Measurements from ENCODE around the gene TUBB2B. TPM values are rescaled to one million over a fixed set of nuclear protein-coding genes. Genes with fewer than 3 reads are reported as not detected.
A peak's percentile ranks its signal among the peaks of the same experiment; 100 is the strongest.
"Not testable (repeated sequence)": the region's sequence is repeated elsewhere in the genome, so short reads cannot be mapped to it uniquely, and the experiment has no call there.

TUBB2B gene
- total RNA-seq, 2 donors from 2014 or later, result 253 to 304 TPM

DNA sequence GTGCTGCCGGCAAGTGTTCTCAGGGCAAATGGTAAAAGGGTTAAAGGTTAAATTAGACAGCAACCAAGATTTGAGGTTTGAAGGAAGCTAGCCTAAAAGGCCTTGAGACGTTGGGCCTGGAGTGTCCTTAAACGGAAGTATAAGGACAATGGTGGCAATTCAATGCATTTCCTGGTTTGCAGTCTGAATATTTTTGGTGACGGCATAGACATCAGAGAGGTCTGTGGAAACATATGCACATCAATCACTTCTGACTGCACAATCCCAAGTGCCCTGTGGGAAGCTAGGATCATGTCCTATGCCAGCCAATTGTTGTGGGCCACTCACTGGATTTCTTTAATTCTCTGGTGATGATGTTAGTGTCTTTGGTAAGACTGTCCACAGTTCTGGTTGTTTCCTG lies 44.4 kb downstream of the TUBB2B start:
- Histone ChIP-seq H3K27ac (ENCODE audit: low read depth, low read length) (no peak overlapping the region), H3K4me3 (ENCODE audit: low read length) (peak overlapping the region; percentile 39), H3K36me3 (ENCODE audit: control insufficient read depth, insufficient read depth, low read length) (no peaks in the 10 kb centered on the region), H3K9me3 (ENCODE audit: control insufficient read depth, low read length) (peaks cover 8% of the 10 kb centered on the region), H3K9ac (ENCODE audit: extremely low read depth, low read length, poor library complexity, severe bottlenecking) (no peak overlapping the region), H3K4me1 (ENCODE audit: control insufficient read depth, insufficient read depth, low read length) (peaks cover 4% of the 10 kb centered on the region), H3K27me3 (ENCODE audit: control insufficient read depth, insufficient read depth, low read length, poor library complexity, severe bottlenecking) (no peaks in the 10 kb centered on the region)
- no peak for DNase-seq
- Mint-ChIP-seq H3K4me3 (no peak overlapping the region), H3K36me3 (ENCODE audit: low read depth) (no peaks in the 10 kb centered on the region), H3K27me3 (ENCODE audit: insufficient read depth) (no peaks in the 10 kb centered on the region), H3K27ac (no peak overlapping the region), H3K4me1 (peaks cover 11% of the 10 kb centered on the region), H3K9me3 (peaks cover 11% of the 10 kb centered on the region)
- WGBS, 2 experiments (ENCODE audit: insufficient coverage in 1 of 2, insufficient read length in 1 of 2), result 71 to 95% methylated on average over 4 of the region's 4 CpGs
- TF ChIP-seq, protein P1, sequence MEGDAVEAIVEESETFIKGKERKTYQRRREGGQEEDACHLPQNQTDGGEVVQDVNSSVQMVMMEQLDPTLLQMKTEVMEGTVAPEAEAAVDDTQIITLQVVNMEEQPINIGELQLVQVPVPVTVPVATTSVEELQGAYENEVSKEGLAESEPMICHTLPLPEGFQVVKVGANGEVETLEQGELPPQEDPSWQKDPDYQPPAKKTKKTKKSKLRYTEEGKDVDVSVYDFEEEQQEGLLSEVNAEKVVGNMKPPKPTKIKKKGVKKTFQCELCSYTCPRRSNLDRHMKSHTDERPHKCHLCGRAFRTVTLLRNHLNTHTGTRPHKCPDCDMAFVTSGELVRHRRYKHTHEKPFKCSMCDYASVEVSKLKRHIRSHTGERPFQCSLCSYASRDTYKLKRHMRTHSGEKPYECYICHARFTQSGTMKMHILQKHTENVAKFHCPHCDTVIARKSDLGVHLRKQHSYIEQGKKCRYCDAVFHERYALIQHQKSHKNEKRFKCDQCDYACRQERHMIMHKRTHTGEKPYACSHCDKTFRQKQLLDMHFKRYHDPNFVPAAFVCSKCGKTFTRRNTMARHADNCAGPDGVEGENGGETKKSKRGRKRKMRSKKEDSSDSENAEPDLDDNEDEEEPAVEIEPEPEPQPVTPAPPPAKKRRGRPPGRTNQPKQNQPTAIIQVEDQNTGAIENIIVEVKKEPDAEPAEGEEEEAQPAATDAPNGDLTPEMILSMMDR (conservative IDR thresholded peaks at IDR 0.05), result no peak

DNA sequence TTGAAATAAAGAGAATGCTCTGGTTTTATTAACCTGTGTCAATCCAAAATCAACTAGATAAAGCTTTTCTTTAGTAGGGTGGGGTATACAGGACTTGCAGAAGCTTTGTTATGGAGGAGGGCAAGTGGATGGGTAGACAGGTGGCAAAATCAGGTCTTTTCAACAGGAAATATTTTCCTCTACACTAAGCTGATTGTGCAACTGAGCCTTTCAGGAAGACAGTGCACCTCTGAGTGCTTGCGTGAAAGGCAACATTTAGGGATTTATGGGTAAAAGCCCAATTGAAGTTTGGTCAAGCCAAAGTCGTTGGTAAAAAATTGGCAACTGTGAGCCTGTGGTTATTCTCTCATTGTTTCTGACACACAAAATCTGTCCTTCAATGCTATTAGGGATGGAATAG lies 46.3 kb downstream of the TUBB2B start:
- TF ChIP-seq, protein P1 (conservative IDR thresholded peaks at IDR 0.05), result no peak

DNA sequence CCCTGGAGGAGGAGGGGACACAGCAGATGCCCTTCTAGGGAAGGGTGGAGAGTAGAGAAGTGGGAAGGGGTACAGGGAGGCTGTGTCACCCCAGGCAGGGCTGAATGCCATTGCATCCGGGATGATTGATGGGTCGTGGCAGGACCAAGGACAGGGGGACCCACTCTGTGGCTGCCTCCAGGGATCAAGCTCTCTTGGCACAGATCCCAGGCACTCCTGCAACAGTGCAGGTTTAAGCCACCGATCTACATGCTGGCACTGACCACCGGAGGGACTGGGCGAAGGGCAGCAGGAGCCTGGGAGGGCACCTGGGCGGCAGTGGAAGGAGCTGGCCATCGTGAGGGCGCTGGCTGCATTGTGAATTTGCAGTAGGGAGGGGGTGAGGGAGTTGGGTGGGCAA lies 47.5 kb downstream of the TUBB2B start:
- H3K4me1 ChIP-seq (ENCODE audit: control insufficient read depth, insufficient read depth, low read length); H3K27me3 Mint-ChIP-seq (ENCODE audit: insufficient read depth); DNase-seq; H3K9me3 ChIP-seq (ENCODE audit: control insufficient read depth, low read length); H3K9ac ChIP-seq (ENCODE audit: extremely low read depth, low read length, poor library complexity, severe bottlenecking); H3K36me3 Mint-ChIP-seq (ENCODE audit: low read depth); H3K9me3 Mint-ChIP-seq; H3K27ac Mint-ChIP-seq; H3K36me3 ChIP-seq (ENCODE audit: control insufficient read depth, insufficient read depth, low read length); H3K27me3 ChIP-seq (ENCODE audit: control insufficient read depth, insufficient read depth, low read length, poor library complexity, severe bottlenecking); H3K27ac ChIP-seq (ENCODE audit: low read depth, low read length): not testable (repeated sequence)
- WGBS, 2 experiments (ENCODE audit: insufficient coverage in 1 of 2, insufficient read length in 1 of 2), result 78% methylated on average over 6 of the region's 8 CpGs; no CpG with 5 or more reads in 1 of the 2 experiments
- Mint-ChIP-seq H3K4me3 (peak overlapping the region; percentile 57), H3K4me1 (peaks cover 27% of the 10 kb centered on the region)
- peak overlapping the region; percentile 60 for H3K4me3 ChIP-seq (ENCODE audit: low read length)

More for the DNA sequence above, 46.3 kb downstream of the TUBB2B start:
- Mint-ChIP-seq H3K4me3 (no peak overlapping the region), H3K9me3 (peaks cover 9% of the 10 kb centered on the region), H3K36me3 (ENCODE audit: low read depth) (no peaks in the 10 kb centered on the region), H3K27me3 (ENCODE audit: insufficient read depth) (no peaks in the 10 kb centered on the region), H3K4me1 (peaks cover 15% of the 10 kb centered on the region), H3K27ac (no peak overlapping the region)
- no peak overlapping the region for H3K9ac ChIP-seq (ENCODE audit: extremely low read depth, low read length, poor library complexity, severe bottlenecking)
- no peak for DNase-seq
- no peak overlapping the region for H3K4me3 ChIP-seq (ENCODE audit: low read length)
- H3K36me3 ChIP-seq (ENCODE audit: control insufficient read depth, insufficient read depth, low read length), result no peaks in the 10 kb centered on the region
- no peak overlapping the region for H3K27ac ChIP-seq (ENCODE audit: low read depth, low read length)
- H3K4me1 ChIP-seq (ENCODE audit: control insufficient read depth, insufficient read depth, low read length), result peaks cover 8% of the 10 kb centered on the region
- WGBS, 2 experiments (ENCODE audit: insufficient coverage in 1 of 2, insufficient read length in 1 of 2), result 86 to 100% methylated on average over 2 of the region's 2 CpGs
- no peaks in the 10 kb centered on the region for H3K27me3 ChIP-seq (ENCODE audit: control insufficient read depth, insufficient read depth, low read length, poor library complexity, severe bottlenecking)
- H3K9me3 ChIP-seq (ENCODE audit: control insufficient read depth, low read length), result peaks cover 8% of the 10 kb centered on the region

DNA sequence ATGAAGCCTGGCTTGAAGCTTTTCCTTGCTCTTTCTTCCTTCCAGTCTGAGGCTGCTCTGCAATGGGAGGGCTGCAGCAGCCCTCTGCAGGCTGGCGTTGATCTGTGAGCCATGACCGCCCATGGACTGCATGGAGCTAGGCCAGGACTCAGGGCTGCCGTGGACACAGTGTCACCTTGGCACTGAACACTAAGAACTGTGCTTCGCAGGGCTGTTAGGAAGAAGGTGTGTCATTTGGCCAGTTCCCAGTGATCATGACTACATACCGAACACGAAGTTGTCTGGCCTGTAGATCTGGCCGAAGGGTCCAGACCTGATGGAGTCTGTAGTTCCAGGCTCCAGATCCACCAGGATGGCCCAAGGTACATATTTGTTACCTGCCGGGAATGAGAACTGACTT lies 48.8 kb downstream of the TUBB2B start:
- H3K4me3 Mint-ChIP-seq, H3K9me3 Mint-ChIP-seq: not testable (repeated sequence)

More for the DNA sequence above, 48.8 kb downstream of the TUBB2B start:
- DNase-seq; H3K9ac ChIP-seq (ENCODE audit: extremely low read depth, low read length, poor library complexity, severe bottlenecking); H3K27me3 ChIP-seq (ENCODE audit: control insufficient read depth, insufficient read depth, low read length, poor library complexity, severe bottlenecking); H3K36me3 ChIP-seq (ENCODE audit: control insufficient read depth, insufficient read depth, low read length); H3K27ac Mint-ChIP-seq; H3K27me3 Mint-ChIP-seq (ENCODE audit: insufficient read depth); H3K27ac ChIP-seq (ENCODE audit: low read depth, low read length); H3K4me1 ChIP-seq (ENCODE audit: control insufficient read depth, insufficient read depth, low read length); H3K9me3 ChIP-seq (ENCODE audit: control insufficient read depth, low read length); H3K4me3 ChIP-seq (ENCODE audit: low read length); H3K36me3 Mint-ChIP-seq (ENCODE audit: low read depth): not testable (repeated sequence)
- WGBS, 2 experiments (ENCODE audit: insufficient coverage in 1 of 2, insufficient read length in 1 of 2), result 95 to 100% methylated on average over 2 to 8 of the region's 8 CpGs
- H3K4me1 Mint-ChIP-seq, result peaks cover 26% of the 10 kb centered on the region
